ENCODE results near the gene HRH2.
A peak's percentile ranks its signal among the peaks of the same experiment; 100 is the strongest.
"Not testable (repeated sequence)": the region's sequence is repeated elsewhere in the genome, so short reads cannot be mapped to it uniquely, and the experiment has no call there.

HRH2 gene

GRCh38 chr5:175714479-175715085, 56.7 kb downstream of the HRH2 start:
- no peak for DNase-seq (ENCODE audit: low spot score)

- DNase-seq (ENCODE audit: low spot score), result no peak
Observed at GRCh38 chr5:175715627-175716522, 58.0 kb downstream of the HRH2 start.

- no peak for DNase-seq (ENCODE audit: low spot score)
Observed at GRCh38 chr5:175717837-175718236, 60.0 kb downstream of the HRH2 start.

- no peak for DNase-seq (ENCODE audit: low spot score)
Observed at GRCh38 chr5:175718401-175719108, 60.7 kb downstream of the HRH2 start.

GRCh38 chr5:175719109-175719432, 61.2 kb downstream of the HRH2 start:
- not testable (repeated sequence) for DNase-seq (ENCODE audit: low spot score)

- DNase-seq (ENCODE audit: low spot score), result no peak
Observed at GRCh38 chr5:175724314-175725275, 66.7 kb downstream of the HRH2 start.

- DNase-seq (ENCODE audit: low spot score), result no peak
Observed at GRCh38 chr5:175728316-175728715, 70.4 kb downstream of the HRH2 start.

- DNase-seq (ENCODE audit: low spot score), result no peak
Observed at GRCh38 chr5:175728885-175729828, 71.3 kb downstream of the HRH2 start.

- peak; percentile 80 for DNase-seq (ENCODE audit: low spot score)
Observed at GRCh38 chr5:175729829-175730277, 72.0 kb downstream of the HRH2 start.

GRCh38 chr5:175731172-175731571, 73.3 kb downstream of the HRH2 start:
- no peak for DNase-seq (ENCODE audit: low spot score)

- no peak for DNase-seq (ENCODE audit: low spot score)
Observed at GRCh38 chr5:175731756-175732465, 74.0 kb downstream of the HRH2 start.

- DNase-seq (ENCODE audit: low spot score), result no peak
Observed at GRCh38 chr5:175733017-175733416, 75.1 kb downstream of the HRH2 start.

- DNase-seq (ENCODE audit: low spot score), result no peak
Observed at GRCh38 chr5:175734016-175734415, 76.1 kb downstream of the HRH2 start.

GRCh38 chr5:175734501-175734900, 76.6 kb downstream of the HRH2 start:
- no peak for DNase-seq (ENCODE audit: low spot score)

- DNase-seq (ENCODE audit: low spot score), result no peak
Observed at GRCh38 chr5:175735701-175736100, 77.8 kb downstream of the HRH2 start.

- DNase-seq (ENCODE audit: low spot score), result no peak
Observed at GRCh38 chr5:175736652-175737051, 78.8 kb downstream of the HRH2 start.

- no peak for DNase-seq (ENCODE audit: low spot score)
Observed at GRCh38 chr5:175737481-175737880, 79.6 kb downstream of the HRH2 start.

GRCh38 chr5:175738126-175738525, 80.3 kb downstream of the HRH2 start:
- no peak for DNase-seq (ENCODE audit: low spot score)

- no peak for DNase-seq (ENCODE audit: low spot score)
Observed at GRCh38 chr5:175738602-175739133, 80.8 kb downstream of the HRH2 start.

GRCh38 chr5:175740014-175740413, 82.1 kb downstream of the HRH2 start:
- DNase-seq (ENCODE audit: low spot score), result no peak

All from globus pallidus (tissue), 1 donor.